HEK293T (cell line): ENCODE results near the gene FSTL4.

Experiments
- ARNT ChIP-seq: fragments of 450-650 bp; IDR thresholded peaks from 2 replicates; pipeline ENCODE4 v1.6.1; 2017; ENCODE audit warnings: mild to moderate bottlenecking
- BHLHE40 ChIP-seq: fragments of 450-650 bp; IDR thresholded peaks from 2 replicates; pipeline ENCODE4 v1.6.1; 2016; ENCODE audit warnings: mild to moderate bottlenecking, moderate library complexity, borderline replicate concordance
- FOXA1 ChIP-seq: fragments of 450-650 bp; IDR thresholded peaks from 2 replicates; pipeline ENCODE4 v1.6.1; 2016; ENCODE audit warnings: mild to moderate bottlenecking
- FOXM1 ChIP-seq: fragments of 450-650 bp; IDR thresholded peaks from 2 replicates; pipeline ENCODE4 v1.6.1; 2017; ENCODE audit warnings: mild to moderate bottlenecking, borderline replicate concordance
- L3MBTL2 ChIP-seq: fragments of 450-650 bp; conservative IDR thresholded peaks from 2 replicates; pipeline ENCODE4 v1.6.1; 2016; ENCODE audit warnings: mild to moderate bottlenecking
- SP1 ChIP-seq: fragments of 450-650 bp; IDR thresholded peaks from 2 replicates; pipeline ENCODE4 v1.6.1; 2017
- SUZ12 ChIP-seq: fragments of 450-650 bp; IDR thresholded peaks from 2 replicates; pipeline ENCODE4 v1.6.1; 2016; ENCODE audit warnings: mild to moderate bottlenecking
- TARDBP ChIP-seq: fragments of 450-650 bp; IDR thresholded peaks from 2 replicates; pipeline ENCODE4 v1.6.1; 2016
- TF ChIP-seq, protein P1 (sequence below): fragments of 450-650 bp; IDR thresholded peaks from 2 replicates; pipeline ENCODE4 v1.6.1; 2016

DNA sequence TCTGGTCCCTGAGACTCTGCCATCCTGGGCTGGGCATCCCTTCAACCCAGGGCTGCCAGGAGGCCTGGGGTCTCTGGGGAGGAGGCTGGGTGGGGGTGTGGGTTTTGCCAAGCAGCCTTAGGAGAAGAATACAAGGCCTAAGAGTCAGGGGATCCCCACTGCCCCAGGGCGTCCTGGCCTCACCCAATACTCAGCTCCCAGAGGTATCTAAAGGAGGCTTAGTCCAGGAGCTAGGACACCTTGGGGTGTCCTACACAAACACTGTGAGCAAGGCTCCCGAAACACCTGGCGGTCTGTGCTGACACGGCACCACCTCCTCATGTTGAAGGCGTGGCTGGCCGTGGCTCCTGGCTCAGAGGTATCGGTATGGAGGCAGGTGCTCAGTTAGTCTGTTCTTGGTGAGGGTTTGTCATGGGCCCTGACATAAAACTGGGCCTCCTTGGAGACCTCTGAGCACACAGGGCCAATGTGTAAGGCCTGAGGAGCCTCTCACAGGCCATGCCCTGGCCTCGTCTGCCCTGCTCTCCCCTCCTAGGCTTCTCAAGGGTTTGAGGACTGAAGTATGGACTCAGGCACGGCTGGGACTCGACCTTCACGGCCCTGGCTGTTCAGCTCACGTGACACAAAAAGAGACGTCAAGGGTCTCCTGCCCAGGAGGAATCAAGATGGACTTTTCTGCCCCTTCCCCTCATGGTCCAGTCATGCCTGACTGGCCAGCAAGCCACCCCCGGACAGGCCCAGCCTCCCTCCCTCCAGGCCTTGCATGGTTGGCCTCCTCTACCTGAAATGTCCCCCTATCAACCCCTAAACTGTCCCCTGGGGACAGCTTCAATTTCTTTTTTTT lies 277.3 kb downstream of the FSTL4 start:
- TF ChIP-seq L3MBTL2: no peak
- no peak for TF ChIP-seq SP1
- no peak for TF ChIP-seq BHLHE40
- TF ChIP-seq, protein P1, sequence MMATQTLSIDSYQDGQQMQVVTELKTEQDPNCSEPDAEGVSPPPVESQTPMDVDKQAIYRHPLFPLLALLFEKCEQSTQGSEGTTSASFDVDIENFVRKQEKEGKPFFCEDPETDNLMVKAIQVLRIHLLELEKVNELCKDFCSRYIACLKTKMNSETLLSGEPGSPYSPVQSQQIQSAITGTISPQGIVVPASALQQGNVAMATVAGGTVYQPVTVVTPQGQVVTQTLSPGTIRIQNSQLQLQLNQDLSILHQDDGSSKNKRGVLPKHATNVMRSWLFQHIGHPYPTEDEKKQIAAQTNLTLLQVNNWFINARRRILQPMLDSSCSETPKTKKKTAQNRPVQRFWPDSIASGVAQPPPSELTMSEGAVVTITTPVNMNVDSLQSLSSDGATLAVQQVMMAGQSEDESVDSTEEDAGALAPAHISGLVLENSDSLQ: no peak
- TF ChIP-seq ARNT: no peak
- TF ChIP-seq FOXA1: no peak
- no peak for TF ChIP-seq TARDBP
- TF ChIP-seq FOXM1: no peak
- TF ChIP-seq SUZ12: no peak
